ENCODE data around the gene FASN. TPM values are rescaled to one million over a fixed set of nuclear protein-coding genes. Genes with fewer than 3 reads are reported as not detected.

The FASN gene
- total and polyA plus RNA-seq, 2 of the 13 experiments (the other 11 are each of a cell fraction or from before 2014, with no cell fraction given), result 51.7 to 101 TPM

DNA sequence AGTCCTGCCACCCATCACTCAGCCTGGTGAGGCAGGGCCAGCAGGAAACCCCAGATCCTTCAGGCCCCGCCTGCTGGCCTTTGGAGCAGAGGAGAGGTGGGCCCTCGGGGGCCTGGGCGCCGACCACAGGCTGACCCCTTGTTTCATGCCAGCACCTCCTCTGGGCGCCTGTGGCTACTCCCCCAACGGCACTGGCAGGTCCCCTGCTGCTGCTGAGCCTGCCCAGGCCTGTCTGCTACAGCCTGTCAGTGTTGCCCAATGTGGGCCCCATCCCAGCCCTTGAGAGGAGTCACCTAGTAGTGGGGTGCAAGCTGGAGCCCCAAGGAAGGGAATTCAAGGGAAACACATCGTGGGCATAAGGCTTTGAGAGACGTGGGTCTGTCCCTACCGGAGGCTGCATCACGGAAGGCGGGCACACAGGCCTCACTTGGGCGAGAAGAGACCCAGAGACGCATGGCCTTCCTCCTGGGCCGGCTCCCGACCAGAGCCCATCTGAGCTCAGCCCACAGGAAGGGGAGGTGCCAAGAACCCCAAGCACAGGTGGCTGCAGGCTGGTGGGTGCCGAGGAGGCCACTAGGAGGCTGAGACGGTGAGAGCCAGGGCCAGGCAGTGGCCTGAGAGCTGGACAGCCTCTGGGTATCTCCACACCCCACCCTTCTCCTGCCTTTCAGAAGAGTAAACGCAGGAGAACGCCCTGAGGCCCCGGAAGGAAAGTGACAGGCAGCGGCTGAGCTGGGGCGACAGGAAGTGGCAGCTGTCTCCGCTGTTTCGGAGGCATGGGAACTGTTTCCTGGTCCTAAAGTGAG lies 8.0 kb upstream of the FASN start (continued):
- TF ChIP-seq, protein P1, sequence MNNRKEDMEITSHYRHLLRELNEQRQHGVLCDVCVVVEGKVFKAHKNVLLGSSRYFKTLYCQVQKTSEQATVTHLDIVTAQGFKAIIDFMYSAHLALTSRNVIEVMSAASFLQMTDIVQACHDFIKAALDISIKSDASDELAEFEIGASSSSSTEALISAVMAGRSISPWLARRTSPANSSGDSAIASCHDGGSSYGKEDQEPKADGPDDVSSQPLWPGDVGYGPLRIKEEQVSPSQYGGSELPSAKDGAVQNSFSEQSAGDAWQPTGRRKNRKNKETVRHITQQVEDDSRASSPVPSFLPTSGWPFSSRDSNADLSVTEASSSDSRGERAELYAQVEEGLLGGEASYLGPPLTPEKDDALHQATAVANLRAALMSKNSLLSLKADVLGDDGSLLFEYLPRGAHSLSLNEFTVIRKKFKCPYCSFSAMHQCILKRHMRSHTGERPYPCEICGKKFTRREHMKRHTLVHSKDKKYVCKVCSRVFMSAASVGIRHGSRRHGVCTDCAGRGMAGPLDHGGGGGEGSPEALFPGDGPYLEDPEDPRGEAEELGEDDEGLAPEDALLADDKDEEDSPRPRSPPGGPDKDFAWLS (CRISPR knock-in tag; IDR thresholded peaks at IDR 0.05; ENCODE audit: borderline replicate concordance), result 0 out of 2 replicates have a peak, but pooled peaks have one; percentile 54
- TF ChIP-seq, protein P2, sequence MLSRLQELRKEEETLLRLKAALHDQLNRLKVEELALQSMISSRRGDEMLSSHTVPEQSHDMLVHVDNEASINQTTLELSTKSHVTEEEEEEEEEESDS (CRISPR knock-in tag; IDR thresholded peaks at IDR 0.05; ENCODE audit: borderline replicate concordance), result peak; percentile 6
- TF ChIP-seq, protein P3, sequence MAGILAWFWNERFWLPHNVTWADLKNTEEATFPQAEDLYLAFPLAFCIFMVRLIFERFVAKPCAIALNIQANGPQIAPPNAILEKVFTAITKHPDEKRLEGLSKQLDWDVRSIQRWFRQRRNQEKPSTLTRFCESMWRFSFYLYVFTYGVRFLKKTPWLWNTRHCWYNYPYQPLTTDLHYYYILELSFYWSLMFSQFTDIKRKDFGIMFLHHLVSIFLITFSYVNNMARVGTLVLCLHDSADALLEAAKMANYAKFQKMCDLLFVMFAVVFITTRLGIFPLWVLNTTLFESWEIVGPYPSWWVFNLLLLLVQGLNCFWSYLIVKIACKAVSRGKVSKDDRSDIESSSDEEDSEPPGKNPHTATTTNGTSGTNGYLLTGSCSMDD (CRISPR knock-in tag; IDR thresholded peaks at IDR 0.05), result peak; percentile 52; the same call in 1 of the 2 replicates
- TF ChIP-seq RFX5 (IDR thresholded peaks at IDR 0.05; ENCODE audit: low read depth, low read length), result no peak
- TF ChIP-seq, protein P4, sequence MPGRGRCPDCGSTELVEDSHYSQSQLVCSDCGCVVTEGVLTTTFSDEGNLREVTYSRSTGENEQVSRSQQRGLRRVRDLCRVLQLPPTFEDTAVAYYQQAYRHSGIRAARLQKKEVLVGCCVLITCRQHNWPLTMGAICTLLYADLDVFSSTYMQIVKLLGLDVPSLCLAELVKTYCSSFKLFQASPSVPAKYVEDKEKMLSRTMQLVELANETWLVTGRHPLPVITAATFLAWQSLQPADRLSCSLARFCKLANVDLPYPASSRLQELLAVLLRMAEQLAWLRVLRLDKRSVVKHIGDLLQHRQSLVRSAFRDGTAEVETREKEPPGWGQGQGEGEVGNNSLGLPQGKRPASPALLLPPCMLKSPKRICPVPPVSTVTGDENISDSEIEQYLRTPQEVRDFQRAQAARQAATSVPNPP (CRISPR knock-in tag; IDR thresholded peaks at IDR 0.05), result peak; percentile 68; the same call in 1 of the 2 replicates
- TF ChIP-seq, protein P5, sequence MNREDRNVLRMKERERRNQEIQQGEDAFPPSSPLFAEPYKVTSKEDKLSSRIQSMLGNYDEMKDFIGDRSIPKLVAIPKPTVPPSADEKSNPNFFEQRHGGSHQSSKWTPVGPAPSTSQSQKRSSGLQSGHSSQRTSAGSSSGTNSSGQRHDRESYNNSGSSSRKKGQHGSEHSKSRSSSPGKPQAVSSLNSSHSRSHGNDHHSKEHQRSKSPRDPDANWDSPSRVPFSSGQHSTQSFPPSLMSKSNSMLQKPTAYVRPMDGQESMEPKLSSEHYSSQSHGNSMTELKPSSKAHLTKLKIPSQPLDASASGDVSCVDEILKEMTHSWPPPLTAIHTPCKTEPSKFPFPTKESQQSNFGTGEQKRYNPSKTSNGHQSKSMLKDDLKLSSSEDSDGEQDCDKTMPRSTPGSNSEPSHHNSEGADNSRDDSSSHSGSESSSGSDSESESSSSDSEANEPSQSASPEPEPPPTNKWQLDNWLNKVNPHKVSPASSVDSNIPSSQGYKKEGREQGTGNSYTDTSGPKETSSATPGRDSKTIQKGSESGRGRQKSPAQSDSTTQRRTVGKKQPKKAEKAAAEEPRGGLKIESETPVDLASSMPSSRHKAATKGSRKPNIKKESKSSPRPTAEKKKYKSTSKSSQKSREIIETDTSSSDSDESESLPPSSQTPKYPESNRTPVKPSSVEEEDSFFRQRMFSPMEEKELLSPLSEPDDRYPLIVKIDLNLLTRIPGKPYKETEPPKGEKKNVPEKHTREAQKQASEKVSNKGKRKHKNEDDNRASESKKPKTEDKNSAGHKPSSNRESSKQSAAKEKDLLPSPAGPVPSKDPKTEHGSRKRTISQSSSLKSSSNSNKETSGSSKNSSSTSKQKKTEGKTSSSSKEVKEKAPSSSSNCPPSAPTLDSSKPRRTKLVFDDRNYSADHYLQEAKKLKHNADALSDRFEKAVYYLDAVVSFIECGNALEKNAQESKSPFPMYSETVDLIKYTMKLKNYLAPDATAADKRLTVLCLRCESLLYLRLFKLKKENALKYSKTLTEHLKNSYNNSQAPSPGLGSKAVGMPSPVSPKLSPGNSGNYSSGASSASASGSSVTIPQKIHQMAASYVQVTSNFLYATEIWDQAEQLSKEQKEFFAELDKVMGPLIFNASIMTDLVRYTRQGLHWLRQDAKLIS (CRISPR knock-in tag; IDR thresholded peaks at IDR 0.05), result no peak; the same call in 1 of the 2 replicates
- no peak for TF ChIP-seq ZNF33A (CRISPR knock-in tag; IDR thresholded peaks at IDR 0.05; ENCODE audit: borderline replicate concordance)
- TF ChIP-seq, protein P6, sequence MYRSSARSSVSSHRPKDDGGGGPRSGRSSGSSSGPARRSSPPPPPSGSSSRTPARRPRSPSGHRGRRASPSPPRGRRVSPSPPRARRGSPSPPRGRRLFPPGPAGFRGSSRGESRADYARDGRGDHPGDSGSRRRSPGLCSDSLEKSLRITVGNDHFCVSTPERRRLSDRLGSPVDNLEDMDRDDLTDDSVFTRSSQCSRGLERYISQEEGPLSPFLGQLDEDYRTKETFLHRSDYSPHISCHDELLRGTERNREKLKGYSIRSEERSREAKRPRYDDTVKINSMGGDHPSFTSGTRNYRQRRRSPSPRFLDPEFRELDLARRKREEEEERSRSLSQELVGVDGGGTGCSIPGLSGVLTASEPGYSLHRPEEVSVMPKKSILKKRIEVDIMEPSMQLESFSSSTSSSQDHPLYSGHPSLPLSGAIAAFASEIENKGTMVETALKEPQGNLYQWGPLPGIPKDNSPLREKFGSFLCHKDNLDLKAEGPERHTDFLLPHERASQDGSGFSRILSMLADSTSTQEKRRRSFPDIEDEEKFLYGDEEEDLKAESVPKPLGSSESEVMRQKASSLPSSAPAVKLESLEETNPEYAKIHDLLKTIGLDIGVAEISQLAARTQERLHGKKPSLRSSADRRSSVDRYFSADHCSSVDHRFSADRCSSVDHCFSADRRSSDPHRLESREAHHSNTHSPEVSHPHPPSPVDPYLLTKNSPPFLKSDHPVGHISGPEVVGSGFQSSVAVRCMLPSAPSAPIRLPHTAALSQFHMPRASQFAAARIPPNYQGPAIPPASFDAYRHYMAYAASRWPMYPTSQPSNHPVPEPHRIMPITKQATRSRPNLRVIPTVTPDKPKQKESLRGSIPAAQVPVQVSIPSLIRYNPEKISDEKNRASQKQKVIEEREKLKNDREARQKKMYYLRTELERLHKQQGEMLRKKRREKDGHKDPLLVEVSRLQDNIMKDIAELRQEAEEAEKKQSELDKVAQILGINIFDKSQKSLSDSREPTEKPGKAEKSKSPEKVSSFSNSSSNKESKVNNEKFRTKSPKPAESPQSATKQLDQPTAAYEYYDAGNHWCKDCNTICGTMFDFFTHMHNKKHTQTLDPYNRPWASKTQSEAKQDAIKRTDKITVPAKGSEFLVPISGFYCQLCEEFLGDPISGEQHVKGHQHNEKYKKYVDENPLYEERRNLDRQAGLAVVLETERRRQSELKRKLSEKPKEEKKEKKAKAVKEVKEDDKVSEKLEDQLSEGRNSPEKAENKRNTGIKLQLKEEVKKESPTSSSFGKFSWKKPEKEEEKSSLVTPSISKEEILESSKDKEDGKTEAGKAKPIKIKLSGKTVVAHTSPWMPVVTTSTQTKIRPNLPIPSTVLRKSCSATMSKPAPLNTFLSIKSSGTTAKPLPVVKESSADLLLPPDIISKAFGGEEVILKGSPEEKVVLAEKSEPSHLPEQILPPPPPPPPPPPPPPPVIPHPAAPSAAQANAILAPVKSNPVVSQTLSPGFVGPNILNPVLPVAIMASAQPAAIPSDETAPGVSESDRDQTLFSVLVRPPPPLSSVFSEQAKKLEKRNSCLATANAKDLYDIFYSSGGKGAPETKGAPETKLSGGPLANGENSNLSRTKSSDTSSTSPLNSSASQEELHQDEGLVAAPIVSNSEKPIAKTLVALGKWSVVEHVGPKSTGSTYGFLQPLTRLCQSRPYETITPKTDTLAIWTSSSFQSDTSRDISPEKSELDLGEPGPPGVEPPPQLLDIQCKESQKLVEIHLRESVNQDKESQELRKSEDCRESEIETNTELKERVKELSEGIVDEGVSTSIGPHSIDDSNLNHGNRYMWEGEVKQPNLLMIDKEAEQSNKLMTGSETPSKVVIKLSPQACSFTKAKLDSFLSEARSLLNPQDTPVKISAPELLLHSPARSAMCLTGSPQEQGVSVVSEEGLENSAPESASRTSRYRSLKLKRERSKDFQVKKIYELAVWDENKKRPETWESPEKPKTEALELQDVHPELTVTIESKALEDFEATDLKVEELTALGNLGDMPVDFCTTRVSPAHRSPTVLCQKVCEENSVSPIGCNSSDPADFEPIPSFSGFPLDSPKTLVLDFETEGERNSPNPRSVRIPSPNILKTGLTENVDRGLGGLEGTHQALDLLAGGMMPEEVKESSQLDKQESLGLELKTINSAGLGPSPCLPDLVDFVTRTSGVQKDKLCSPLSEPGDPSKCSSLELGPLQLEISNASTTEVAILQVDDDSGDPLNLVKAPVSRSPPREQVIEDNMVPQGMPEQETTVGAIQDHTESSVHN (CRISPR knock-in tag; IDR thresholded peaks at IDR 0.05), result peak; percentile 17; the same call in 1 of the 2 replicates
- TF ChIP-seq ARNT2 (CRISPR knock-in tag; IDR thresholded peaks at IDR 0.05; ENCODE audit: low read depth), result peak; percentile 93
- peak; percentile 94; the same call in 1 of the 2 replicates for TF ChIP-seq ZMAT3 (CRISPR knock-in tag; conservative IDR thresholded peaks at IDR 0.05)

All from HepG2 (cell line).